HPDE6-E6E7 (cell line): ENCODE data around the gene DLG2.
A peak's percentile ranks its signal among the peaks of the same experiment; 100 is the strongest.

ENCODE experiments used
- DNase-seq: peaks from one replicate; pipeline ENCODE4 v3.0.0; 2011; ENCODE audit warnings: missing footprints; ENCODE audit errors: extremely low spot score

Gene DLG2

DNA sequence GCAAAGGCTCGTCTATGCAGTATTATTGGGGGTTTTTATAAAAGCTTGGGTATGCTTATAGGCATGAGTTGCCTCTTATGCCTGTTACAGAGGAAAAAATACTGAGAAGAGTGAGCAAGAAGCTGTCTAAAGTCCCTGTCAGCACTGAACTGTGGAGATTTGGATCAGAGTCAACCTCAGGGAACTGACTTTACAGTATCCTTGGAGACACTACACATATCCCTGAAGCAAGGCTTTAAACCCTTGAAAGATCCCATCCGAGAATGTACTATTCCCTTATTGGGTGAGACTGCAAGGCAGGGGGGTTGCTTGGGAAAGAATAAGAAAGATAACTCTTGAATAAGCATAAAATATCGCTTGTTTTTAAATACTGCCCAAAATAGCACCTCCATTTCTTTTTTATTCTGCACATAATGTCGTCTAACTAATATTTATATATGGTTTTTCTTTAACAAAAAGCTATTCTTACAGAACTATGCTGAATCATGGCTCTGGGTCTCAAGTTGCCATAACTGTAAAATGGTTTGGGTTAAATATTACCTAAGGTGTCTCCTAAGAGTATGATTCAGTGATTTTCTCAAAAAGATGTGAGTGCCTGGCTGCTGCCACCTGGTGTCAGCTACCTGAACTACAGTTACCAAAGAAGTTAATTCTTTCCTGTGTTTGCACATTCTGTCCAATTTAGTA lies 1062.8 kb downstream of the DLG2 start:
- DNase-seq = peak; percentile 34

DNA sequence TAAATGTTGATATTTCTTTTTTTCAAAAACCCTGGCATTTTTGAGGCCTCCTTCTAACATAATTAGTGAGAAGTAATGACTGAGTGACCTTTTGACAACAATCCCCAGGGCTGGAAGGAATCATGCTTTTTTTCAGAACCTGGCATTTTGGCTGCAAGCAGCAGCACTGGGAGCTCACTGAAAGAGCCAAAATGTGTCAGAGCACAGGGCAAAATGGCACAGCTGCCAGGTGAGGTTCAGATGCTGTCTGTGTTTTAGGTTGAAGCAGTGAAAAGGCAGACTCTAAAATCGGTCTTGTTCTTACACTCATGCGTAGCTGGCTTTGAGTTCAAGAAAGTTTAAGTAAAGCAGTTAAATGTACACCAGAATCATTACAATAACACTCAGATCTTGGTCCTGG lies 1063.8 kb downstream of the DLG2 start:
- no peak for DNase-seq

DNA sequence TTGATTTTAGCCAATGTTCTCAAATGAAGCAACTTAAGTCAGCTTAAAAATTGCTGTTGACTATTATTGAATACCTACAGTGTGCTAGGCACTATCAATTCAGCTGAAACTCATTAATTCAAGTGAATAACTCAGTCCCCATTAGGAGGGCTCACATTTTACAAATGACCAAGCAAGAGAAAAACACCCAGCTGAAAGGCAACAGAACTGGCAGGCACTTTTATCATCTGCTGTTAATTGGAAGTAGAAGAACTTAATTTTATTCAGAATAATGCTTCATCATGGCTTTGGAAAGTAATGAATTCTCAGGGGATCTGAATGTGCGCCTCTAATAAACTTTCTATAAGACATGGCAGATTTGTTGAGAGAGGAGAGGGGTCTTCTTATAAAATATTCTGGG lies 1066.9 kb downstream of the DLG2 start:
- no peak for DNase-seq

DNA sequence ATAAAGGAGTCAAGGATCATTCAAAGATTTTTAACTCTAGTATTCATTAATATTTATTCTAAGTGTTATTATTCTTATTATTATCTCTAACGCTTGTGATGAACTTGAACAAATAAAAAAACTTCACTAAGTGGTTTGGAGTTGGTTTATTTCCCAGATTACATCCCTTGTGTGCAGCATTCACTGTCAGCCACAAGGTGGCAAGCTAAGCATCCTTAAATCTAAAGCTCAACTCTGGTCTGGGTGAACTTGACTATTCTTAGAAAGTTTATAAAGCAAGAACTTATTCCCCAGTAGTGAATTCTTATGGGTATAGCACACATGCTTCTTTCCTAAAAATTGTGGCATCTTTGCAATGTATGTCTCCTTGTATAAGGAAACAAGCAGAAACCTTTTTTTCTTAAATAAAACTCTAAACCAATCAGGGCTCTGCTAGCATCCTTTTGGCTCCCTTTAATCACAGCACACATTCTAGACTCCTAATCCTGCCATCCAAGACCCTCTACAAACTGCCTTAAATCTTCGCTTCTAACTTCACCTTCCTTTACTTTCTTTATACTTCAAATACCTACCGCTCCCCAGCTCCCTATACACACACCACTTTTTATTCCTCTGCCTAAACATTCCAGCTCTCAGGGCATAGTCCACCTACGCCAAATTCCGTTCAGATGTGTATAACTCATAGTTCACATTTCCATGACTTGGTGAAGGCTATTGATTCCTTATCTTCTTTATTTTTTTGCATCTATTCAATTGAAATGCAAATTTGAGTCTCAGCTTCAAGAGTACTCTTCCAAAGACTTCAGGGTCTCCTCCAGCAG lies 1068.8 kb downstream of the DLG2 start:
- peak; percentile 21 for DNase-seq

DNA sequence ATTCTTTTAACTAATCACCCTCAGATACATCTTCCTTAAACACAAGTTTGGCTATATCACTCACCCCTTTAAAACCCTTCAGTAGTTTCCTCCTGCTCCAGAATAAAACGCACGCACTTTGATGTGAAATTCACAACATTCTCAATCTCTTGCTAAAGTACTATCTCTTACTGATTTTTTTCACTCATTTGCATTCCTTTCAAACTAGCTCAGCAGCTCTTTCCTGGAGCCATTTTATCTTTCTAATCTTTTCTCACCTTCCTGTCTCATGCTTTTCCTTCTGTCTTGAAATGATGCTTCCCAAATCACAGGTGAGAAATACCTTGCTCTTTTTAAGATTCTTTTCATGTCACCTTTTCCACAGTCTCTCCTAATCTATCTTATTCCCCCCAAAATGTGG lies 1074.4 kb downstream of the DLG2 start:
- DNase-seq = no peak

DNA sequence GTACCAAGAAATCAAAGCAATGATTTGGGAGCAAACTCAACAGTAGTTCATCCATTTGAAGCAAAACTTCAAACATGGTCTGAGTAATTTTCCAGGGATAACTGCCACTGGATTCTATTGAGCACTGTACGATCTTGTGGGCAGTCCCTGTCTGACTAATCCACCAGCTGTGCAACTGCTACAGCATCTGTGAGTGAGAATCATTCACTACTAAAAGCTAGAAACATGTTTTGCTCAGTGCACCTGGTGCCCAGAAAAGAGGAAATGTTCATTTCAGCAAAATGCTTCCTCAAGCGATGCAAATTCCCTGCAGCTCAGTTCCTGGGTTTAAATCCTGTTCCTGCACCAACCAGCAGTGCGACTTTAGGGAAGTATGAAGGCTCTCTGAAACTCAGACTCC lies 1077.9 kb downstream of the DLG2 start:
- DNase-seq = no peak

DNA sequence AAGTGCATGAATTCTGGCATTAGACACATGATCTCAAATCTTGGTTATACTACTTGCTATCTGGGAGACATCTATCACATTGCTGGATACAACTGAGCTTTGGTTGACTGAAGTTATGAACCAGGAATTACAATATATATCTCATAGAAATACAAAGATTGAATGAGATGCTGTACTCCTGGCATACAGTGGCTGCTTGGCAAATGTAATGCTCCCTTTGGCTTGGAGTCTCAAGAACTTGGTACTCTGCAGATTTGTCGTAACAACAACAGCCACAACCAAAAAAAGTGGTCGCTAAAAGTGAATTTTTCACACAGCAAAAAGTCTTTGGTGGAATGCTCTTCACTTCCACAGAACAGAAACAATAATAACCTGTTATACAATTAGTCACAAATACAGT lies 1082.6 kb downstream of the DLG2 start:
- no peak for DNase-seq

GRCh38 chr11:84543367-84544159 lies 1083.6 kb downstream of the DLG2 start:
- no peak for DNase-seq

- DNase-seq = no peak
Measured at GRCh38 chr11:84541731-84542340, 1085.3 kb downstream of the DLG2 start.

DNA sequence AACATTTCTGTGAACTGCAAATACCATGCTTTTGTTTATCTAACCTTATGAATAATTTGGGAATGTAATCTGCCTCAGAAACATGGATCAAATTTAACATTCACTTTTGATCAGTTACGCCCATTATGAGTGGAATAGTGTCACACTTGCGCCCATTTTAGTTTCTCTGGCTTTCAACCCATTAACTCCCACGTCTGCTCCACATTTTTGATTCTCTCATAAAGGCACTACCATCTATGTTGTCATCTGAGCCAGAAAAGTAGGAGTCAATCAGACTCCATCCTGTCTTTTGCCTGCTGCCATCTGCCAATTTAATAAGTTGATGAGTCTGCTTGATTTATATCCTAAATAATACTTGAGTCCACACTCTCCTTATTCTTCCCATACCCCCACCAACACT lies 1090.7 kb downstream of the DLG2 start:
- no peak for DNase-seq

GRCh38 chr11:84532364-84532763 lies 1094.8 kb downstream of the DLG2 start:
- DNase-seq = no peak

- DNase-seq = no peak
Measured at GRCh38 chr11:84526250-84526649, 1100.9 kb downstream of the DLG2 start.

GRCh38 chr11:84524422-84525051 lies 1102.6 kb downstream of the DLG2 start:
- peak; percentile 8 for DNase-seq

- DNase-seq = no peak
Measured at GRCh38 chr11:84522331-84522730, 1104.8 kb downstream of the DLG2 start.

DNA sequence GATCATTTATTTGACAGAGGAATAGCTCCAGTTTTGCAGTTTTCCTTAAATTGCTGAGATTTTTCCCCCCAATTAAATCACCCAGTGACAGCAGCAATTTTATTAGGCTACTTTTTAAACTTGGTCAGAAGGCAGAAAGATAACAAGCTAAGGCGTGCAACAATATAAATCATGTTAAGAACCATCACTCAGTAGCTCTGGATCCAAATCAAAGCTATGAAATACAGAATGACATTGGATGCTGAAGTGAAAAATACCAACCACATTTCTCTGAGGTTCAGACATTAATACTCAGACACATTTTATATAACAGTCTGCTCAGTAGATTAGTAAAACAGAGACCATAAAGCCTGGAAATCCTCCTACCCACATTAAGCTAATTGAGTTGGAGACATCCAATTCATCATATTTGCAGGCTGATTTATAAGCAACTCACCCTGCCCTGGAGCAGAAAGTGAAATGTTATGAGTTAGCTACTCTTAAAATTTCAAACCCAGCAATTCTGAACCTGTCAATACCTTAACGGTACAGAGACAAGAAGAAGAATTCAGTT lies 1108.4 kb downstream of the DLG2 start:
- no peak for DNase-seq

GRCh38 chr11:84514436-84514835 lies 1112.7 kb downstream of the DLG2 start:
- DNase-seq = no peak

DNA sequence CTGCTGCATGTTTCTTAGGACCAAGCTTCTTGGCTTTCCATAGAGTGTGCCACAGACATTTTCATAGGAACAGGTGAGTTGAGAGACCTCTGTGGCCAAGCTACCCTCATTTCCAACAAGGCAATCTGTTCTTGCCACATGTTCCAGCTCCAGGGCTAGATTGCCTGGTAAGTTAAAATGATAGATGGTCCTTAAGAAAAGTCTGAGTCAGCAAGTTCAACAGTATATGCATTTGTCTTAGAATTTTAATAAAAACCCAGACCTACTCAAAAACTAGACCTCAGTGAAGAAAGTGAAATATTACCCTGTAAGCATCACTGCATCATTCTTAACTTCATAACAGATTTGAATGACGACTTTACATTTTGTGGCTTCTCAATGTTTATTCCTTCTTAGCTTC lies 1123.6 kb downstream of the DLG2 start:
- DNase-seq = no peak

DNA sequence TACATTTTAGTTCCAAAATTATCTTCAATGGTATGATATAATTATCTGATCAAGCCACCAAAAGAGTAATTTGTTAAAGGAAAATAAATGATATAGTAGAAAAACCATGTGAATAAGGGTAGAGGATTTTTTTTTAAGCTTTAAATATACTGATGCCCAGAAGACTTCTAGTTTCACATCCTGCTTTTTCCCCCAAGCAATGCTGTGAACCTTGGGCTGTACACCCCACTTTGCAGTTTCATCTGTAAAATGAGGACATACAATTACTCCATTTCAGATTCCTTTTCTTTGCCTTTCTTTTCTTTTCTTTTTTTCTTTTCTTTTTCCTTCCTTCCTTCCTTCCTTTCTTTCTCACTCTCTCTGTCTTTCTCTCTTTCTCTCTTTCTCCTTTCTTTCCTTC lies 1125.4 kb downstream of the DLG2 start:
- DNase-seq = no peak

- DNase-seq = no peak
Measured at GRCh38 chr11:84497981-84498411, 1129.1 kb downstream of the DLG2 start.

DNA sequence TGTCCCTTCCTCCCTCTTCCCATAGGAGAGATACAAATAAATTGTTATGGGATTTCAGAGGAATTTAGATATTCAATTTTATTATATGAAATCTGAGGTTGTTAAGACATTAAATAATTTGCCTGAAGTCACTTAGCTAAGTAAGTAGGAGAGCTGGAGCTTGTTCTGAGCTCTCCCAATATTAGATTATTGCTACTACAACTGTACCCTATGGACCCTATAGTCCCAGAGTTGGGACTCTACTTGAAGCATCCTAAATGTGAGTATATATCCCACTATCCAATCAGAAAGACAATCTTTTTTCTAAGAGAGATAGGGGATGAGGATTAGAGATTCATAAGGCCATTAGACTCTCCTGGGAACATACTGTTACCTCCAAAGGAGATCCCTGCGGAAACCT lies 1130.0 kb downstream of the DLG2 start:
- no peak for DNase-seq

DNA sequence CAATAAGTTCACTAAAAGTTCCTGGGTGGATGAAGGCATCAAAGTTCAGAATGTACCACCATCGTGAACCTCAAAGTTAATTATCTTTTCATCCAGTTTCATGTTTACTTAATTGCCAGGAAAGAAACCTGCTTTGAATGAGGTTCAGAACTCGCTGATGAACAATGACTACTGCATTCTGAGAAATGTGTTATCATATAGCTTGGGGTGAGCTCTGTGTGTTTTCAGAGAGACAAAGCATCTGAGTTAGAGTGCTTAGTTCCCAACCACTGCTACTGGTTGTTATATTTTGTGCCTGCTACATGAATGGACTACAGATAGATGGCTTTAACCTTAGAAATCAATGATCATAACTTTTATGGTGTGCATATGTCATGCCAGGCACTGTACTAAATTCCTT lies 1131.0 kb downstream of the DLG2 start:
- no peak for DNase-seq
